ENCODE results near the gene PPRC1. TPM values are rescaled to one million over a fixed set of nuclear protein-coding genes. Genes with fewer than 3 reads are reported as not detected.

The PPRC1 gene
- total RNA-seq, 2 donors from 2014 or later: 10.9 to 20.6 TPM

DNA sequence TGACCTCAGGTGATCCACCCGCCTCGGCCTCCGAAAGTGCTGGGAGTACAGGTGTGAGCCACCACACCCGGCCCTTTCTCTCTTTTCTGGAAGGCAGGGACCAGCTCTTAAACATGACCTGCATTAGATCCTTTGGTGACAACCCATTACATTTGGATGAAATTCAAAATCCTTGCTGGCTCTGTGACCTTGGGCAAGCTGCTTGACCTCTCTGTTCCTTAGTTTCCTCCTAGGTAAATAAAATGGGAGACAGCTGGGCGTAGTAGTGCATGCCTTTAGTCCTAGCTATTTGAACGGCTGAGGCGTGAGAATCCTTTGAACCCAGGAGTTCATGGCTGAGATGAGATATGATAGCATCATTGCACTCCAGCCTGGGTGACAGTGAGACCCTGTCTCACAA lies 36.4 kb upstream of the PPRC1 start:
- DNase-seq (ENCODE audit: low spot score): no peak
- TF ChIP-seq, protein P1, sequence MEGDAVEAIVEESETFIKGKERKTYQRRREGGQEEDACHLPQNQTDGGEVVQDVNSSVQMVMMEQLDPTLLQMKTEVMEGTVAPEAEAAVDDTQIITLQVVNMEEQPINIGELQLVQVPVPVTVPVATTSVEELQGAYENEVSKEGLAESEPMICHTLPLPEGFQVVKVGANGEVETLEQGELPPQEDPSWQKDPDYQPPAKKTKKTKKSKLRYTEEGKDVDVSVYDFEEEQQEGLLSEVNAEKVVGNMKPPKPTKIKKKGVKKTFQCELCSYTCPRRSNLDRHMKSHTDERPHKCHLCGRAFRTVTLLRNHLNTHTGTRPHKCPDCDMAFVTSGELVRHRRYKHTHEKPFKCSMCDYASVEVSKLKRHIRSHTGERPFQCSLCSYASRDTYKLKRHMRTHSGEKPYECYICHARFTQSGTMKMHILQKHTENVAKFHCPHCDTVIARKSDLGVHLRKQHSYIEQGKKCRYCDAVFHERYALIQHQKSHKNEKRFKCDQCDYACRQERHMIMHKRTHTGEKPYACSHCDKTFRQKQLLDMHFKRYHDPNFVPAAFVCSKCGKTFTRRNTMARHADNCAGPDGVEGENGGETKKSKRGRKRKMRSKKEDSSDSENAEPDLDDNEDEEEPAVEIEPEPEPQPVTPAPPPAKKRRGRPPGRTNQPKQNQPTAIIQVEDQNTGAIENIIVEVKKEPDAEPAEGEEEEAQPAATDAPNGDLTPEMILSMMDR (IDR thresholded peaks at IDR 0.05): no peak
- H3K4me3 ChIP-seq: no peak overlapping the region
- no peak overlapping the region for H3K27ac ChIP-seq
- no peaks in the 10 kb centered on the region for H3K36me3 ChIP-seq
- H3K27me3 ChIP-seq: no peaks in the 10 kb centered on the region
- no peaks in the 10 kb centered on the region for H3K9me3 ChIP-seq
- H3K4me1 ChIP-seq: no peaks in the 10 kb centered on the region

DNA sequence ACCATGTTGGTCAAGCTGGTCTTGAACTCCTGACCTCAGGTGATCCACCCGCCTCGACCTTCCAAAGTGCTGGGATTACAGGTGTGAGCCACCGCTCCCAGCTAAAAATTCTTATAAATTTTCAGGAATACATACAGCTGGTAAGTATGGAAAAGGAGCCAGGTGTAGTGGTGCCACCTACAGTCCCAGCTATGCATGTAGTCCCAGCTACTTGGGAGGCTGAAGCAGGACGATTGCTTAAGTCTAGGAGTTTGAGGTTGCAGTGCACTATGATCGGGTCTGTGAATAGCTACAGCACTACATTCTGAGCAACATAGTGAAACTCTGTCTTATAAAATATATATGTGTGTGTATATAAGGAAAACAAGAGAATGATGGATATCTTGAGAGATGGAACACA lies 31.7 kb upstream of the PPRC1 start:
- no peak overlapping the region for H3K27ac ChIP-seq
- no peaks in the 10 kb centered on the region for H3K9me3 ChIP-seq
- TF ChIP-seq, protein P1 (IDR thresholded peaks at IDR 0.05): no peak
- no peaks in the 10 kb centered on the region for H3K36me3 ChIP-seq
- no peak overlapping the region for H3K4me3 ChIP-seq
- H3K27me3 ChIP-seq: no peaks in the 10 kb centered on the region
- DNase-seq (ENCODE audit: low spot score): no peak
- no peaks in the 10 kb centered on the region for H3K4me1 ChIP-seq

DNA sequence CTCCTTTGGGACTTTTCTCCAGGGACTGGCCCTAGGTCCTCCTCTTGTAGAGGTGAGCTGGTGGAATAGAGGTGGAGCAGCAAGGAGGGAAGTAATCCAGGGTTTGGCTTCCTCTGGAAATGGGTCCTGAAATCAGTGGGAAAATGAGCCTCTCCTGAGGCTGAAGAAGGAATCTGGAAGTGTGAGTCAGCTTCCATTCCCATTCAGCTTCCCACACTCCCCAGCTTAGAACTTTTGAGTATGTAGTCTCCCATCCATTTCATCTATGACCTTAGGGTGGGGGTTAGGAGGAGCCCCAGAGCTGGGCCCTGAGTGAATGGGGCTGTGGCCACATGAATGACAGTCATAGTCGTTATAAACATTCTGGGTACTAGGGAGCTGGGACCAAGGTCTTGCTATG lies 30.4 kb upstream of the PPRC1 start:
- H3K4me1 ChIP-seq: no peaks in the 10 kb centered on the region
- no peak overlapping the region for H3K27ac ChIP-seq
- no peaks in the 10 kb centered on the region for H3K27me3 ChIP-seq
- H3K9me3 ChIP-seq: no peaks in the 10 kb centered on the region
- TF ChIP-seq, protein P1 (IDR thresholded peaks at IDR 0.05): no peak
- peaks cover 2% of the 10 kb centered on the region for H3K36me3 ChIP-seq
- H3K4me3 ChIP-seq: no peak overlapping the region
- DNase-seq (ENCODE audit: low spot score): no peak

DNA sequence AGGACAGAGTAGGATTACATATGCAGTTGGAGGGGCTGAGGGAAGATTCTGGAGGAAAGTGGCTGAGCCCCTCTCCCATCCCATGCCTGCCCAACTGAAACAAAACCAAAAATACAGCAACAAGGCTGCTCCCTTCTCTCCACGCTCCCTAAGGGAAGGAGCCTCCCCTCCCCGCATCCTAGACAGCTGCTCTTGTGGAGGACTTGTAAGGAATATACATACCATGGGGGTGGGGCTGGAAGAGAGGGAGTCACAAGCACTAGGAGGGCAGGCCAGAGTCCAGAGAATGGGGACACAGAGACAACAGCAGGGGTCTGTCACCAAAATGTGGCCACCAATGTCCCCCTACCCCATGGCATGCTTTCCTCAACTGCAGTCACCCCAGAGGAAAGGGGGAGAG lies 25.8 kb upstream of the PPRC1 start:
- Histone ChIP-seq H3K4me3 (no peak overlapping the region), H3K27ac (no peak overlapping the region), H3K9me3 (no peaks in the 10 kb centered on the region), H3K36me3 (peaks cover 43% of the 10 kb centered on the region), H3K27me3 (no peaks in the 10 kb centered on the region), H3K4me1 (no peaks in the 10 kb centered on the region)
- TF ChIP-seq, protein P1 (IDR thresholded peaks at IDR 0.05): no peak
- DNase-seq (ENCODE audit: low spot score): no peak

DNA sequence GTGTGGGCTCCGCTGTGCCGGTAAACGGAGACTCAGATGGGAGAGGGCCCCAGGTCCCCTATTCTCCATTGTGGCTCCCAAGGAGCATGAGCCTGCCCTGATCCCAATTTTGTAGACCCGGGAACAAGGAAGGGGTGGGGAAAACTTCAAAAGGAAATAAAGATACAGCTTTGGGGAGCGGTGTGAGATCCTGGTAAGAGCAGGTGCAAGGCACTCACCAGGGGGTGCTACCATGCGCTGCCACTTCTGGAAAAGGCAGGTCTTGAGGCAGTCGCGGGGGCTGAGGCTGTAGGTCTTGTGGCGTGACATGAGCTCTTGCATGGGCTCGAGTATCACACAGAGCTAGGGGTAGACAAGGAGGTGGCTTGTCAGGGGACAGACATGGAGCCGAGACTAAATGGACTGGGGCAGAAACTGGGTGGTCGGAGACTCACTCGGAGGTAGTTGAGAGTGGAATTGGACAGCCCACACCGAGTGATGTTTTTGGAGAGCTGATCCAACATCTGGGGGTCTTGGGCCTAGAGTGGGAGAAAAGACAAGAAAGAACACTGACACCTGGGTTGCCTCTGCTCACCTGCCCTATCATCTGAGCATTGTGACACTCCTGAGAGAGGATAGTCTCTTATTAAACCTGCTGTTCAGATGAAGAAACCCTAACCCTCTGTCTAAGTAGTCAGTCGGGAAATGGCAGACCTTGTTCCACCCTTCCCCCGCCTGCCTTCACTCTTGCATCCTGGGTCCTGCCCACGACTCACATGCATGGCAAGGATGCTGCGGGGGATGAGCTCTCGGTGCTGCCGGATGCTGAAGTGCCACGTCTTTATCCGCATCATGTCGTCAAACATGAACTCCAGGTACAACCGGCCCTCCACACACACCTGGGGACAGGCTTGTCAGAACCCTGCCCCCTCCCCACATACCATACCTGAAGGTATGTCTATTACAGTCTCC lies 23.4 kb upstream of the PPRC1 start:
- H3K36me3 ChIP-seq: peaks cover 43% of the 10 kb centered on the region
- H3K9me3 ChIP-seq: no peaks in the 10 kb centered on the region
- H3K27me3 ChIP-seq: no peaks in the 10 kb centered on the region
- H3K4me3 ChIP-seq: no peak overlapping the region
- TF ChIP-seq, protein P1 (IDR thresholded peaks at IDR 0.05): no peak
- DNase-seq (ENCODE audit: low spot score): no peak
- H3K27ac ChIP-seq: no peak overlapping the region
- H3K4me1 ChIP-seq: peaks cover 0 to 24% of the 10 kb centered on the region in 2 donors

Measured in right atrium auricular region (tissue), 2 donors.